ENCODE data around the gene RAB42.

DNA sequence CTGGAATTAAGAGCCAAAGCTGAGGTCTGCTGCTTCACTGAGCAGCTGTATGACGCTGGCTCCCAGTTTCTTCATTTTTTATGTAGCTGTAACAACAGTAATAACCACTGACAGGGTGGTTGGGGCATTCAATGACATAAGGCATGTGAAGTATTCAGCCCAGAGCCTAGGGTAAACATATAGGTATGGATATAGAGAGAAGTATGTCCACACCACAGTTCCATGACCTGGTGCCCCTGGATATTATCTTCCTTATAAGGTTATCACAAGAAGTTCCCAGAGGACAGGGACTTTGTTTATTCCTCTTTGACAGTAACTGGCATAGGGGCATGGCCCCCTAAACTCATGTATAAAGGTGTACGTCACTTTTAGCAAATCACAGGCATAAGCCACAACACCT is 14.7 kb downstream of the RAB42 start:
- TF ChIP-seq, protein P1, sequence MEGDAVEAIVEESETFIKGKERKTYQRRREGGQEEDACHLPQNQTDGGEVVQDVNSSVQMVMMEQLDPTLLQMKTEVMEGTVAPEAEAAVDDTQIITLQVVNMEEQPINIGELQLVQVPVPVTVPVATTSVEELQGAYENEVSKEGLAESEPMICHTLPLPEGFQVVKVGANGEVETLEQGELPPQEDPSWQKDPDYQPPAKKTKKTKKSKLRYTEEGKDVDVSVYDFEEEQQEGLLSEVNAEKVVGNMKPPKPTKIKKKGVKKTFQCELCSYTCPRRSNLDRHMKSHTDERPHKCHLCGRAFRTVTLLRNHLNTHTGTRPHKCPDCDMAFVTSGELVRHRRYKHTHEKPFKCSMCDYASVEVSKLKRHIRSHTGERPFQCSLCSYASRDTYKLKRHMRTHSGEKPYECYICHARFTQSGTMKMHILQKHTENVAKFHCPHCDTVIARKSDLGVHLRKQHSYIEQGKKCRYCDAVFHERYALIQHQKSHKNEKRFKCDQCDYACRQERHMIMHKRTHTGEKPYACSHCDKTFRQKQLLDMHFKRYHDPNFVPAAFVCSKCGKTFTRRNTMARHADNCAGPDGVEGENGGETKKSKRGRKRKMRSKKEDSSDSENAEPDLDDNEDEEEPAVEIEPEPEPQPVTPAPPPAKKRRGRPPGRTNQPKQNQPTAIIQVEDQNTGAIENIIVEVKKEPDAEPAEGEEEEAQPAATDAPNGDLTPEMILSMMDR (IDR thresholded peaks at IDR 0.05): no peak
- TF ChIP-seq POLR2A (IDR thresholded peaks at IDR 0.05) (no peak), EP300 (IDR thresholded peaks at IDR 0.05) (no peak)
